SK-N-SH (cell line): ENCODE measurements around the gene CBFA2T3. TPM values are rescaled to one million over a fixed set of nuclear protein-coding genes. Genes with fewer than 3 reads are reported as not detected.

Experiments used
- CTCF ChIA-PET: fragments of 300-600, 350-600 bp; formaldehyde crosslinking; extraction: SDS; loops from one replicate; lab custom pipeline; 2021; lab: Yijun Ruan, JAX
- POLR2A ChIA-PET: fragments of 350-600 bp; sonication (Branson Sonifier 250); formaldehyde crosslinking; extraction: SDS; loops from one replicate; lab custom pipeline; 2020; ENCODE audit warnings: antibody characterized with exemption, inconsistent platforms; lab: Yijun Ruan, JAX
- DNase-seq: peaks from one replicate; pipeline ENCODE4 v3.0.0; 2012
- H2AFZ ChIP-seq: fragments of 200-600 bp; sonication (generic); 2 replicates; pipeline ENCODE4 v1.8.1; 2016; ENCODE audit warnings: antibody characterized with exemption, mild to moderate bottlenecking, low read depth
- H3F3A ChIP-seq: fragments of 200-600 bp; sonication (generic); replicated peaks from 2 replicates; pipeline ENCODE3; 2016; ENCODE audit warnings: antibody characterized with exemption, mild to moderate bottlenecking; ENCODE audit not compliant: insufficient read depth
- H3K27ac ChIP-seq, 2 experiments: fragments of 200-500 bp in 1 of 2; fragments of 200-600 bp in 1 of 2; sonication (Bioruptor generic) in 1 of 2; sonication (generic), shearing (Covaris generic) in 1 of 2; 2 replicates each; pipeline versions ENCODE4 v1.5.1 to v1.6.1; 2014 to 2016; ENCODE audit warnings: low read depth in 2 of 2, inconsistent platforms in 1 of 2, low read length in 1 of 2, mild to moderate bottlenecking in 1 of 2, mixed read lengths in 1 of 2
- H3K27me3 ChIP-seq: fragments of 200-600 bp; sonication (generic), shearing (Covaris generic); 2 replicates; pipeline ENCODE4 v1.6.1; 2016; ENCODE audit warnings: mixed run types; ENCODE audit not compliant: insufficient read depth
- H3K36me3 ChIP-seq, 2 experiments: fragments of 200-500 bp in 1 of 2; fragments of 200-600 bp in 1 of 2; sonication (Bioruptor generic) in 1 of 2; sonication (generic) in 1 of 2; replicated peaks in 1 of 2; 2 replicates each; pipeline versions ENCODE3 to v1.5.1; 2014 to 2016; ENCODE audit warnings: low read length in 1 of 2, mild to moderate bottlenecking in 1 of 2; ENCODE audit not compliant: insufficient read depth in 2 of 2, control insufficient read depth in 1 of 2
- H3K4me1 ChIP-seq, 2 experiments: fragments of 200-500 bp in 1 of 2; fragments of 200-600 bp in 1 of 2; sonication (Bioruptor generic) in 1 of 2; sonication (generic), shearing (Covaris generic) in 1 of 2; 2 replicates each; pipeline versions ENCODE4 v1.5.1 to v1.6.1; 2014 to 2016; ENCODE audit warnings: low read depth in 1 of 2, low read length in 1 of 2, mixed run types in 1 of 2; ENCODE audit not compliant: insufficient read depth in 2 of 2, control insufficient read depth in 1 of 2
- H3K4me2 ChIP-seq: fragments of 200-600 bp; sonication (generic), shearing (Covaris generic); 2 replicates; pipeline ENCODE4 v1.6.1; 2017; ENCODE audit warnings: mixed run types
- H3K4me3 ChIP-seq, 2 experiments: fragments of 200-500 bp in 1 of 2; fragments of 200-600 bp in 1 of 2; sonication (Bioruptor generic) in 1 of 2; sonication (generic), shearing (Covaris generic) in 1 of 2; 2 replicates each; pipeline versions ENCODE4 v1.5.1 to v1.8.1; 2014 to 2016; ENCODE audit warnings: low read depth in 2 of 2, inconsistent platforms in 1 of 2, low read length in 1 of 2, mild to moderate bottlenecking in 1 of 2, mixed read lengths in 1 of 2, moderate library complexity in 1 of 2
- H3K79me2 ChIP-seq: fragments of 200-600 bp; sonication (generic); 2 replicates; pipeline ENCODE4 v1.8.1; 2017; ENCODE audit warnings: mild to moderate bottlenecking; ENCODE audit not compliant: insufficient read depth
- H3K9ac ChIP-seq: fragments of 200-600 bp; sonication (generic); 2 replicates; pipeline ENCODE4 v1.6.1; 2017; ENCODE audit warnings: mixed run types
- H3K9me2 ChIP-seq: fragments of 200-600 bp; sonication (generic); 2 replicates; pipeline ENCODE4 v1.6.1; 2017; ENCODE audit warnings: mixed run types
- H3K9me3 ChIP-seq: fragments of 200-600 bp; sonication (generic); 2 replicates; pipeline ENCODE4 v1.6.1; 2017; ENCODE audit warnings: mixed run types, mild to moderate bottlenecking, moderate library complexity
- H4K20me1 ChIP-seq: fragments of 200-600 bp; sonication (generic); 2 replicates; pipeline ENCODE4 v1.6.1; 2017; ENCODE audit warnings: mild to moderate bottlenecking, mixed run types; ENCODE audit not compliant: insufficient read depth
- CHD2 ChIP-seq: fragments of 150-350 bp; IDR thresholded peaks from 2 replicates; pipeline ENCODE4 v1.6.1; 2018; ENCODE audit warnings: low read length; ENCODE audit not compliant: partially characterized antibody
- FOSL2 ChIP-seq: IDR thresholded peaks from 2 replicates; pipeline ENCODE4 v1.4.0; 2012; ENCODE audit warnings: low read depth, mild to moderate bottlenecking, moderate library complexity, borderline replicate concordance
- FOXJ3 ChIP-seq: sonication (generic); formaldehyde crosslinking; IDR thresholded peaks from 2 replicates; pipeline ENCODE4 v1.5.1; 2020; ENCODE audit warnings: mild to moderate bottlenecking, missing genetic modification reagents
- MEF2A ChIP-seq: IDR thresholded peaks from 2 replicates; pipeline ENCODE4 v1.4.0; 2012; ENCODE audit warnings: low read depth, borderline replicate concordance
- MXI1 ChIP-seq: IDR thresholded peaks from 2 replicates; pipeline ENCODE4 v1.6.1; 2012; ENCODE audit warnings: mild to moderate bottlenecking, low read depth, low read length, improper control_type of control experiment
- NRF1 ChIP-seq: IDR thresholded peaks from 2 replicates; pipeline ENCODE4 v1.6.1; 2012; ENCODE audit warnings: low read depth, mild to moderate bottlenecking, low read length
- PBX3 ChIP-seq: IDR thresholded peaks from 2 replicates; pipeline ENCODE4; 2012
- POLR2AphosphoS5 ChIP-seq: IDR thresholded peaks from 2 replicates; pipeline ENCODE4 v1.6.1; 2012; ENCODE audit warnings: low read depth, low read length
- REST ChIP-seq: IDR thresholded peaks from 2 replicates; pipeline ENCODE4 v1.6.1; 2012; ENCODE audit warnings: mild to moderate bottlenecking, low read depth, low read length, moderate library complexity
- RFX5 ChIP-seq: IDR thresholded peaks from 2 replicates; pipeline ENCODE4 v1.6.1; 2012; ENCODE audit warnings: mild to moderate bottlenecking, improper control_type of control experiment, low read length
- SIN3A ChIP-seq: IDR thresholded peaks from 2 replicates; pipeline ENCODE4 v1.6.1; 2012; ENCODE audit warnings: low read depth, mild to moderate bottlenecking, low read length, moderate library complexity, borderline replicate concordance
- TAF1 ChIP-seq: IDR thresholded peaks from 2 replicates; pipeline ENCODE4 v1.6.1; 2012; ENCODE audit warnings: low read depth, mild to moderate bottlenecking, low read length, moderate library complexity, borderline replicate concordance
- TCF12 ChIP-seq: IDR thresholded peaks from 2 replicates; pipeline ENCODE4 v1.4.0; 2012
- WGBS: methylation state at CpG from one replicate; pipeline ENCODE4 v1.1.6; 2017; ENCODE audit warnings: low lambda C conversion rate; 5-methylcytosine and 5-hydroxymethylcytosine counted together
- polyA plus RNA-seq, 3 experiments: library from polyadenylated mRNA; depleted of rRNA; stranded (reverse); fragments of >200 nt; gene quantifications; 2 replicates each; pipeline ENCODE4 v1.2.3, GENCODE V29; 2012
- TF ChIP-seq, protein P1 (sequence below): fragments of 150-350 bp; IDR thresholded peaks from 2 replicates; pipeline ENCODE4 v1.6.1; 2016; ENCODE audit warnings: mild to moderate bottlenecking, low read depth, low read length

CBFA2T3 gene
- polyA plus RNA-seq, 1 of the 3 experiments (the other 2 are of a cell fraction) = not detected

GRCh38 chr16:88835818-88836217 is 141.2 kb downstream of the CBFA2T3 start (continued):
- TF ChIP-seq REST (no peak), CHD2 (no peak)

DNA sequence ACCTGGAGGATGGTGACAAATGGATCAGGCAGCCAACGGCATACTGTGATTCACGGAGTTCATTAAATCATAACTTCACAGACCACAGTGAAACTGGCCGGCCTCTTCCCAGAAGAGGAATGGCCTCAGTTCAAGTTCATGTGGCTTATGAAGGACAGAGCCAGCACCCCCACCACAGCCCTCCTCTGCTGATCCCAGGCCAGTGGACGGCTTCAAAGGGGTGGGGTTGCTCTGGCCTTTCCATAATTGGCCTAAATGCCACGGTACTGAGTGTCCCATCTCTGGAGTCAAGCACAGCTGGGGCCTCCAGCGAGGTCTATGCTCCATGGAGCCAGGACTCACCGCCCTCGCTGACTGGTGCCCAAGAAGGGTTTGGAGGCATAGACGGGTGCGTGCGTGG is 141.6 kb downstream of the CBFA2T3 start:
- no peaks in the 10 kb centered on the region for H4K20me1 ChIP-seq
- no peak overlapping the region for H3K9ac ChIP-seq
- H3K79me2 ChIP-seq = no peaks in the 10 kb centered on the region
- no peak overlapping the region for H2AFZ ChIP-seq
- no peak for DNase-seq
- TF ChIP-seq SIN3A (no peak), MEF2A (no peak), TAF1 (no peak), MXI1 (no peak), TCF12 (no peak), POLR2AphosphoS5 (no peak), NRF1 (no peak), CHD2 (no peak), FOSL2 (no peak), RFX5 (no peak), FOXJ3 (no peak), REST (no peak), PBX3 (no peak)
- TF ChIP-seq, protein P1, sequence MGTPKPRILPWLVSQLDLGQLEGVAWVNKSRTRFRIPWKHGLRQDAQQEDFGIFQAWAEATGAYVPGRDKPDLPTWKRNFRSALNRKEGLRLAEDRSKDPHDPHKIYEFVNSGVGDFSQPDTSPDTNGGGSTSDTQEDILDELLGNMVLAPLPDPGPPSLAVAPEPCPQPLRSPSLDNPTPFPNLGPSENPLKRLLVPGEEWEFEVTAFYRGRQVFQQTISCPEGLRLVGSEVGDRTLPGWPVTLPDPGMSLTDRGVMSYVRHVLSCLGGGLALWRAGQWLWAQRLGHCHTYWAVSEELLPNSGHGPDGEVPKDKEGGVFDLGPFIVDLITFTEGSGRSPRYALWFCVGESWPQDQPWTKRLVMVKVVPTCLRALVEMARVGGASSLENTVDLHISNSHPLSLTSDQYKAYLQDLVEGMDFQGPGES = no peak
- H3K36me3 ChIP-seq = peaks cover 0 to 18% of the 10 kb centered on the region in 2 experiments
- ChIA-PET POLR2A (no interaction called here), CTCF (no interaction called here)
- no peaks in the 10 kb centered on the region for H3K9me2 ChIP-seq
- H3K9me3 ChIP-seq = no peaks in the 10 kb centered on the region
- H3K4me2 ChIP-seq = no peak overlapping the region
- H3K4me3 ChIP-seq = no peak overlapping the region
- H3K27me3 ChIP-seq = no peaks in the 10 kb centered on the region
- no peaks in the 10 kb centered on the region for H3K4me1 ChIP-seq
- WGBS = 80% methylated on average over 6 of the region's 11 CpGs
- H3F3A ChIP-seq = no peaks in the 10 kb centered on the region
- H3K27ac ChIP-seq = no peak overlapping the region
